Globus pallidus (tissue), 1 donor: ENCODE results near the gene TNS2.
"Not testable (repeated sequence)": the region's sequence is repeated elsewhere in the genome, so short reads cannot be mapped to it uniquely, and the experiment has no call there.

Experiments used
- DNase-seq: peaks from one replicate; pipeline ENCODE4 v3.0.0-alpha.2; 2015; ENCODE audit warnings: low spot score

TNS2 gene, protein sequence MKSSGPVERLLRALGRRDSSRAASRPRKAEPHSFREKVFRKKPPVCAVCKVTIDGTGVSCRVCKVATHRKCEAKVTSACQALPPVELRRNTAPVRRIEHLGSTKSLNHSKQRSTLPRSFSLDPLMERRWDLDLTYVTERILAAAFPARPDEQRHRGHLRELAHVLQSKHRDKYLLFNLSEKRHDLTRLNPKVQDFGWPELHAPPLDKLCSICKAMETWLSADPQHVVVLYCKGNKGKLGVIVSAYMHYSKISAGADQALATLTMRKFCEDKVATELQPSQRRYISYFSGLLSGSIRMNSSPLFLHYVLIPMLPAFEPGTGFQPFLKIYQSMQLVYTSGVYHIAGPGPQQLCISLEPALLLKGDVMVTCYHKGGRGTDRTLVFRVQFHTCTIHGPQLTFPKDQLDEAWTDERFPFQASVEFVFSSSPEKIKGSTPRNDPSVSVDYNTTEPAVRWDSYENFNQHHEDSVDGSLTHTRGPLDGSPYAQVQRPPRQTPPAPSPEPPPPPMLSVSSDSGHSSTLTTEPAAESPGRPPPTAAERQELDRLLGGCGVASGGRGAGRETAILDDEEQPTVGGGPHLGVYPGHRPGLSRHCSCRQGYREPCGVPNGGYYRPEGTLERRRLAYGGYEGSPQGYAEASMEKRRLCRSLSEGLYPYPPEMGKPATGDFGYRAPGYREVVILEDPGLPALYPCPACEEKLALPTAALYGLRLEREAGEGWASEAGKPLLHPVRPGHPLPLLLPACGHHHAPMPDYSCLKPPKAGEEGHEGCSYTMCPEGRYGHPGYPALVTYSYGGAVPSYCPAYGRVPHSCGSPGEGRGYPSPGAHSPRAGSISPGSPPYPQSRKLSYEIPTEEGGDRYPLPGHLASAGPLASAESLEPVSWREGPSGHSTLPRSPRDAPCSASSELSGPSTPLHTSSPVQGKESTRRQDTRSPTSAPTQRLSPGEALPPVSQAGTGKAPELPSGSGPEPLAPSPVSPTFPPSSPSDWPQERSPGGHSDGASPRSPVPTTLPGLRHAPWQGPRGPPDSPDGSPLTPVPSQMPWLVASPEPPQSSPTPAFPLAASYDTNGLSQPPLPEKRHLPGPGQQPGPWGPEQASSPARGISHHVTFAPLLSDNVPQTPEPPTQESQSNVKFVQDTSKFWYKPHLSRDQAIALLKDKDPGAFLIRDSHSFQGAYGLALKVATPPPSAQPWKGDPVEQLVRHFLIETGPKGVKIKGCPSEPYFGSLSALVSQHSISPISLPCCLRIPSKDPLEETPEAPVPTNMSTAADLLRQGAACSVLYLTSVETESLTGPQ (N-terminal part only)

DNA sequence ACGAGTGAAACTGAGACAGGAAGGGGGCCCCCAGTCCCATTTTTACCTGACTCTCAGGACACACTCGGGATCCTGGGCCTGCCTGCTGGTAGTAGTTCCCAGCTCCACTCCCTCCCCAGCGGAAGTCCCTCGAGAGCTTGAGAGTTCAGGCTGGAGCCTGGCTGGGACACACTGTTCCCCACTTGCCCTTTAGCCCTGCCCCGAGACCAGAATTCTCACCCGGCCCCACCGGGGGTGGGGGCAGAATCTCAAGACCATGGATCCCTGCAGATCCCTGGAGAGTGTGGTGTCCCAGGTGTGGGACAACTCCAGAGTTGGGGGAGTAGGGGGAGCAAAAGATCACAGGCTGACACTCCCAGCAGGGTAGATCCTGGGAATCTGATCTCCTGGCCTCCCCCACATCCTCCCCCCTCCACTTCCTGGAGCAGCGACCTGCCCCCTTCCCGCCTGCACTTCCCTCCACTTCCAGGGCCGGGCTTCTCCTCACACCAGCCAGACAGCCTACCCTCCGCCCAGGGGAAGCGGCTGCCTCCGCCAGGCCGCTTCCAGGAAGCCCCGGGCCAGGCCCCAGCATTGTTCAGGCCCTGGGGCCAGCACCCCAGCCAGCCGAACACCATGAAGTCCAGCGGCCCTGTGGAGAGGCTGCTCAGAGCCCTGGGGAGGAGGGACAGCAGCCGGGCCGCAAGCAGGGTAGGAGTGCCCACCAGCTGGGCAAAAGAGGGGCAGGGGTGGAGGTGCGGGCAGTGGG, at the start of gene TNS2:
TNS2 (plus strand) TSS at position 495 of the 748 bp plus-strand sequence; CDS start at position 616, 121 bp downstream.
- peak; percentile 49 for DNase-seq

DNA sequence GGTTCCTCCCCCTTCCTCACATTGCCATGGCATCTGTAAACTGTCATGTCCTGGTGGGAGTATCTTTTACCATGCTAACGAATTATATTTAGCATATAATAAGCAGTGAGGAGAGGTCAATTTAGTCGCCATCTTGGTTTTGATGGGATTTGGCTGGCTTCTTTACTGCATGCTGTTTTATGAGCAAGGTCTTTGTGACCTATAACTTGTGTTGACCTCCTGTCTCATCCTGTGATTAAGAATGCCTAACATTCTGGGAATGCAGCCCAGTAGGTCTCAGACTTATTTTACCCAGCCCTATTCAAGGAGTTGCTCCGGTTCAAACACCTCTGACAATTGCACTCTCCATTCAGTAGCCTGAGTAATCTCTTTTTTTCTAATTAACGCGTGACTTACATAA, 45.7 kb upstream of the TNS2 start:
- no peak for DNase-seq

DNA sequence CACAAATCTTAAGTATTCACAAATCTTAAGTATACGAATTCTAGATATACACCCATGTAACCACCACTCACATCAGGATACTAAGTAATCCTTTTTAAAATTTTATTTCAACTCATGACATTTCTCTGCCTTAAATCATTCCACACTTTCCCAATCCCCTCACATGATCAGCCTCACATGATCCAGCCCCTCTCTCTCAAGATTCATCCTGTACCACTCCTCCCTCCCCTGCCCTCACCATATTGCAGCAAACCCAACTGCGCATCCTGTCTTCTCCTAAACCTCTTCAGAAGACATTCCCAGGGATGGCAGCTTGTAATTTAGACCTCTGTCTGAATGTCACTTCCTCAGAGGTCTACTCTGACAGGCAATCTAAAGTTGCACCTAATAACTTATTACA, 45.3 kb upstream of the TNS2 start:
- DNase-seq: no peak

DNA sequence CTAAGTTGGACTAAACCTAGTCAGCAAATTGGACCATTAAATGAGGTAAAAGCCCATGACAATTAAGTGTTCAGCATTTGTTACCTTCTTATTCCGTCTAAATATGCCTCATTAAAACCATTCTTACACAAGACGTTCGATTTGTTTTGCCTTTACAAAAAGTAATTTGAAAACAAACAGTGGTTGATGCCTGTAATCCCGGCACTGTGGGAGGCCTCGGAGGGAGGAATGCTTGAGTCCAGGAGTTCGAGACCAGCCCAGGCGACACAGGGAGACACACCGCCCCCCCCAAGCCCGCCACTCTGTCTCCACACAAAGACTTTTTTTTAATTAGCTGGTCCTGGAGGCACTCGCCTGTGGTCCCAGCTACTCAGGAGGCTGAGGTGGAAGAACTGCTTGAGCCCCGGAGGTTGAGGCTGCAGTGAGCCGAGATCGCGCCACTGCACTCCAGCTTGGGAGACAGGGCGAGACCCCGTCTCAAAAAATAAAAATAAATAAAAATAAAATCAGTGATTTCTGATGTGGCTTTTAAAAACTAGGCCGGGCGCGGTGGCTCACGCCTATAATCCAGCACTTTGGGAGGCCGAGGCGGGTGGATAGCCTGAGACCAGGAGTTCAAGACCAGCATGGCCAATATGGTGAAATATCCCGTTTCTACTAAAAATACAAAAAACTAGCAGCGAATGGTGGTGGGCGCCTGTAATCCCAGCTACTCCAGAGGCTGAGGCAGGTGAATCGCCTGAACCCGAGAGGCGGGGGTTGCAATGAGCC, 44.5 kb upstream of the TNS2 start:
- no peak for DNase-seq

DNA sequence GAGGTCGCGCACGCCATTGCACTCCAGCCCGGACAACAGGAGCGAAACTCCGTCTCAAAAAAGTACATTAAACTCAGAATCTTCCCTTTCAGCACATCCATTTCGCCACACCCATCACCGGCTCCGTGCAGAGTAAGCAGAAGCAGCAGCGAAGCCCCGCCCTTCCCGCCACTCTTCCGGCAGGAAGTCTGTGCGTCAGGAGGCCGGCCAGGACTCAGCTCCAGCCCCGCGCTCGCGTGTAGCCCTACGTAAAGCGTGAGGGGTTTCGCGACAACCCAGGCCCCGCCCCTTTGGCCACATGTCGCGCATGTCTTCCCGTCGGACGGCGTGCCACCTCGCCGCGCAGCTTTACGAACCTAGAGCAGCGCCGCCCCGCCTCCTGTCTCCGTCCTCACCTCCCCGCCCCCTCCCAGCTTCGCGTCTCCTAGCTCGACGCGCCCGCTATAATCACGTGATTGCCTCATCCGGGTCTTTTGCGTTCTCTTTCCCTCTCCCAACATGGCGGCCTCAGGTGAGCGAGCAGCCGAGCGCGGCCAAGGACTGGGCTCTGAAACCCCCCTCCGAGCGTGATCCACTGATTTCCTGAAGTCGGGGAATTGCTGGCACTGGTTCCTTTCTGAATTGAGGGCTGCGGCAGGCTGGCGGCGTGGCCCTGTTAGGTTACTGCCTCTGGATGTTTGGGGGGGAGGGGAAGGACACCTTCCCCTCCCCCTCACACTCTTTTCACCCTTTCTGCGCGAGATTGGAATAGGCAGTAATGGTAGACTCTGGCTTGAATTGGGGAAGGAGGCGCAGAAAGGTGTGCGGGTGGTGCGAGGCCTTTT, 43.7 kb upstream of the TNS2 start, which contains the start of gene EIF4B:
EIF4B (plus strand) TSS at position 471 of the 824 bp plus-strand sequence; CDS start at position 499, 28 bp downstream.
- DNase-seq: peak; percentile 98

DNA sequence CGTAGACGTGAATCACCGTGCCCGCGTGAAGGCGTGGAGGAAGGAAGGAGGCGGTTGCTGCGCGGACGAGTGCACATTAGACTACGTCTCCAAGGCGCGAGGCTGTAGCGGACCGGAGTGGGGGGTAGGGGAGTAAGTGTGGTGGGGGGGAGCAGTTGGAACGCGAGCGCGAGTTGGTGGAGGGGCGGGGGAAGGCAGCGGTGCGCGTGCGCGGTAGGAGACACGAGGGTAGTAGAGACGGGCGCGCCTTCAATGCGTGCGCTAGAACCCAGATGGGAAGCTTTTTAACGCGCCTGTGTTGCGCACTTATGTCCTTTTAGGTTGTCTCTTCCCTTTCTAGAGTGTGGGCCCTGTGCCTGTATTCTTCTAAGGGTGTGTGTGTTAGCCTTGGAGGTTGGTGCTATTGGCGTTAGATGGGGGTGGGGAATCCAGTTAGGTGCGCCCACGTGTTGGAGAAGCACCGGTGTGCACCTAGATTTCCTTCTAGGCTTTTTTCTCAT, 43.0 kb upstream of the TNS2 start:
- peak; percentile 66 for DNase-seq

DNA sequence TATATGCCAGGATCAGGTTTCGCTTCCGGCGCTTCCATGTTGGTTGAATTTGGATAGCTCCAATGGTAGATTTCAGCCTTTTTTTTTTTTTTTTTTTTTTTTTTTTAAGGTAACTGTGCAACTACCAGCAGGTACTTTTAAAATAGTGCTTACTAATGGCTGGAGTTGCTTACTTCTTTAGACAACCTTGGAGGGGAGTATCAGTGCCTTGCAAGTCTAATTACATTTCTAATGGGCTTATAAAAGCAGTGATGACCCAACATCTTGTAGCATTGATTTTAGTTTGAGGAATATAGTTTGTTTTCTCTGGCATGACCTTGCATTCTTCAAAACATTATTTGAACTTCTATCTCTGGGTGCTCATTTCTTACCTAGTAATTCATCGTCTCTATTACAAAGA, 42.5 kb upstream of the TNS2 start:
- DNase-seq: no peak

DNA sequence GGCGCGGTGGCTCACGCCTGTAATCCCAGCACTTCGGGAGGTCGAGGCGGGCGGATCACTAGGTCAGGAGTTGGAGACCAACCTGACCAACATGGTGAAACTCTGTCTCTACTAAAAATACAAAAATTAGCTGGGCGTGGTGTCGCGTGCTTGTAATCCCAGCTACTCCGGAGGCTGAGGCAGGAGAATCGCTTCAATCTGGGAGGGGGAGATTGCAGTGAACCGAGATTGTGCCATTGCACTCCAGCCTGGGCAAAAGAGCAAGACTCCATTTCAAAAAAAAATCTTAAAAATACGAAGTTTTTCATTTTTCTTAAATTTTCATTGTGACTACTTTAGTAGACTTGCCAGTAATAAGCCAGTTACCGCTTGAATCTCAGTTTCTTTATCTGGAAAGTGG, 41.1 kb upstream of the TNS2 start:
- DNase-seq: not testable (repeated sequence)

- no peak for DNase-seq
These were observed 38.9 kb upstream of the TNS2 start for GRCh38 chr12:53010955-53011354.

DNA sequence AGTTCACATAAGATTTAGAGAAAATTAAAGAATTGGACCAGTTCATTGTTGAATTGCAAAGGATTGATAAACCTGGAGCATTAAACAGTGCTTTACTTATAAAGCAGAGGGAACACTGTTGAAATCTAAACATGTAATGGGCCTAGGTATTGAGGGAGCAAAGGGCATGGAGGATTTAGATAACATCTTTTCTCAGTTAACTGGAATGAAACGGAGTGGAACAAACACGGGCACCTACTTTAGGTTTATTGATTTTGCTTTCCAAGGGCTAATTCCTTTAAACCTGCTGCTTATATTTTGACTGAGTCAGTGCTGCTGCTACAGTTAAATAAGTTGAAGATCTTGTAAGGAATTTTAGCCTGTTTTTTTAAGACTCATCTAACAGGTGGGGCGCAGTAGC, 38.0 kb upstream of the TNS2 start:
- no peak for DNase-seq

DNA sequence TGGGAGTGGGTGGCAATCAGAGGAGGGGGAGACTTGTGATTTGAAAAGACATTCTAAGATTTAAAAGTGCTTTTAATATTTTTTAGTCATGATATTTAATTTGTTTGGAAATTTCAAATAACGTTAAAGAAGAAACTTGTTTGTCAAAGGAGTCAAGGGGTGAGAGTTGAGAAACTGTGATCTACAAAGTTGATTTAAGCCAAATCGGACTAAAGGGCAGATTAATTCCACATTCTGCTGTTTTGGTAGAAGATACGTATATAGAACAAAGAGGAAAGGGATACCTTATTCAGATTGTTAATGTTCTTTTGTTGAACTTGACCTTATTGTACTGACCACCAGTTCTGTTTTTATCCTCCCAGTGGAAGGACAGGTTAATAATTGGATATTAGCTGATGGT, 36.9 kb upstream of the TNS2 start:
- no peak for DNase-seq

- DNase-seq: no peak
These were observed 35.2 kb upstream of the TNS2 start for GRCh38 chr12:53014709-53015108.

DNA sequence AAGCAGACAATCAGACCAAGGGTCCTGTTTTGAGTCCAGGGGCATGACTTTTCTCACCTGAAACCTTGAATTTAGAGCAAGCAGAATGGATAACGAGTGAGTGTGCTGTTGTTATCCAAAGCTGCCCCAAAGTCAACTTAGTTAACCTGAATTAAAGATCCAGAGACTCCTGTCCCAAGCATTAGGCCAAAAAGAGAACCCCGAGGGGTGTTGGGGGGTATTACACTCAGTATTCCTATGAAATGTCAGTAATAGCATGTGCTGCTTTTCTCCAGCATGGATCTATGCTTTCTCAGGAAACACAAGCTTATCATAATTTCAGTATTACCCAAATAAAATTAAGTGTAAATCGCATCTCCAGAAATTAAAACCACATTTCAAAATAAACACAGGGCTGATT, 24.6 kb upstream of the TNS2 start:
- DNase-seq: no peak

DNA sequence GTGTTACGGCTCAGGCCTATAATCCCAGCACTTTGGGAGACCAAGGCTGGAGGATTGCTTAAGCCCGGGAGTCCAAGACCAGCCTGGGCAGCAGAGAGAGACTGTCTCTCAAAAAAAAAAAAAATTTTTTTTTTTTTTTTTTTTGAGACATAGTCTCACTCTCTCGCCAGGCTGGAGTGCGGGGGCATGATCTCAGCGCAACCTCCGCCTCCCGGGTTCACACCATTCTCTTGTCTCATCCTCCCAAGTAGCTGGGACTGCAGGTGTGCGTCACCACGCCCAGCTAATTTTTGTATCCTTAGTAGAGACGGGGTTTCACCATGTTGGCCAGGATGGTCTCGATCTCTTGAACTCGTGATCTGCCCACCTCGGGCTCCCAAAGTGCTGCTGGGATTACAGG, 22.9 kb upstream of the TNS2 start:
- not testable (repeated sequence) for DNase-seq

DNA sequence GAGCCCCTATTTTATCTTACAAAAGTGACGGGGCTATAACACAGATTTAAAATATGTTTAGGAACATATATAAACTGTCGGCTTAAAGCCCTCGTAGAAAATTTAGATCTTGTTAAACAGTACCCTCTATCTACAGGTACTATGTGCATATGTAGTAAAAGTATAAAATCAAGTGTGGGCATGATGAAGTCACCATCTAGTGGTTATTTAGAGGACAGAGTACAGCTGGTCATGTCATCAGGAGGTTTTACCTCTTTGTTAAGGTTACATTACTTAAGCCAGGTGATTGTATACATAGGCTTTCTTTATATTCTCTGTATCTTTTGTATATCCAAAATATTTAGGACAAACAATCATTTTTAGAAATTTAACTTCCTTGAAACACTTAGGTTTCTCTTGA, 18.2 kb upstream of the TNS2 start:
- DNase-seq: no peak

DNA sequence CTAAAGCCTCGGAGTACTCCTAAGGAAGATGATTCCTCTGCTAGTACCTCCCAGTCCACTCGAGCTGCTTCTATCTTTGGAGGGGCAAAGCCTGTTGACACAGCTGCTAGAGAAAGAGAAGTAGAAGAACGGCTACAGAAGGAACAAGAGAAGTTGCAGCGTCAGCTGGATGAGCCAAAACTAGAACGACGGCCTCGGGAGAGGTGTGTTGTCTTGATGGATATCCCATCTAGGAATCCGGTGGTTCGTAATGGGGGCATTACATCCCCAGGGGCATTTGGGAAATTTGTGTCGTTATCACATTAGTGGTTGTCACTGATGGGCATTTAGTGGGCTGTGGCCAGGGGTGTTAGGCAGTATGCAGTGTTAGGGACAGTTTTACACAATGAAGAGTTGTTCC, 16.0 kb upstream of the TNS2 start:
- DNase-seq: not testable (repeated sequence)

DNA sequence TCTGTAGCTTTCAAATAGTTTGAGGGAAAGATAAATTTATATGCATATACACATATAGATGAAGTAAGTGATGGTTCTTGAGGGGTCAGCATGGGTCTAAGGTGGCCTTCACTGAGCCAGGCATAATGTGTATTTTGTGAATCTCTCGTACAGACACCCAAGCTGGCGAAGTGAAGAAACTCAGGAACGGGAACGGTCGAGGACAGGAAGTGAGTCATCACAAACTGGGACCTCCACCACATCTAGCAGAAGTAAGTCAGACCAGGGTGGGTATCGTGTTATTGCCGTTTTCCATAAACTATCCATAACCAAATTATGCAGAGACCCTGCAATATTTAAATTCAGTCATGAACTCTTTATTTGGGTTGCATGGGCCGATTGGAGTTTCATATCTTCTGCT, 15.4 kb upstream of the TNS2 start:
- DNase-seq: no peak

- DNase-seq: no peak
These were observed 13.1 kb upstream of the TNS2 start for GRCh38 chr12:53036802-53037201.

GRCh38 chr12:53039851-53040250, 10.0 kb upstream of the TNS2 start:
- no peak for DNase-seq
